Measurements from ENCODE around the gene B3GNT8. TPM values are rescaled to one million over a fixed set of nuclear protein-coding genes. Genes with fewer than 3 reads are reported as not detected.

Gene B3GNT8
- total and polyA plus RNA-seq, 4 donors = 3.2 to 7.4 (median 3.8) TPM

DNA sequence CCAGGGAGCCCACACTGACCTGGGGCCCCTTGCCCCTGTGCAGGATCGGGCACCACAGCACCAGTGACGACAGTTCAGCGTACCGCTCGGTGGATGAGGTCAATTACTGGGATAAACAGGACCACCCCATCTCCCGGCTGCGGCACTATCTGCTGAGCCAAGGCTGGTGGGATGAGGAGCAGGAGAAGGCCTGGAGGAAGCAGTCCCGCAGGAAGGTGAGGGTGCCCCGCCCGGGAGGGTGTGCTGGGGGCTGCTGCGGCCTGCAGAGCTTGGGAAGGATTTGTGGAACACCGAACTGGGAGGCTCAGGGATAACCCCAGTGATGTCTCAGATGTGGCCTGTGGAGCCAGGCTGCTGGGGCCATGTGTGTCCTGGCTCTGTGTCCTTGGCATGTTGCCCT, 4.2 kb downstream of the B3GNT8 start:
- intact Hi-C loops (cut with DNase I) = no loop called here
- no peak for ATAC-seq (ENCODE audit: low FRiP score)
- DNase-seq = no peak
- WGBS, 2 donors = 91 to 96% methylated on average over 12 of the region's 12 CpGs
- H3K36me3 ChIP-seq (ENCODE audit: control insufficient read depth in 1 of 2, insufficient read depth in 2 of 2, low read length in 1 of 2) = peaks cover 0 to 8% of the 10 kb centered on the region in 2 donors
- H3K27ac ChIP-seq (ENCODE audit: low read depth in 1 of 2, low read length in 2 of 2) = no peak overlapping the region
- no peaks in the 10 kb centered on the region for H3K4me1 ChIP-seq (ENCODE audit: control insufficient read depth in 1 of 2, insufficient read depth in 2 of 2, low read length in 2 of 2)
- no peaks in the 10 kb centered on the region for H3K27me3 ChIP-seq (ENCODE audit: control insufficient read depth in 1 of 2, insufficient read depth in 2 of 2, low read length in 1 of 2)
- H3K9me3 ChIP-seq (ENCODE audit: control insufficient read depth, low read length) = no peaks in the 10 kb centered on the region
- H3K4me3 ChIP-seq (ENCODE audit: low read length in 2 of 2) = no peak overlapping the region

DNA sequence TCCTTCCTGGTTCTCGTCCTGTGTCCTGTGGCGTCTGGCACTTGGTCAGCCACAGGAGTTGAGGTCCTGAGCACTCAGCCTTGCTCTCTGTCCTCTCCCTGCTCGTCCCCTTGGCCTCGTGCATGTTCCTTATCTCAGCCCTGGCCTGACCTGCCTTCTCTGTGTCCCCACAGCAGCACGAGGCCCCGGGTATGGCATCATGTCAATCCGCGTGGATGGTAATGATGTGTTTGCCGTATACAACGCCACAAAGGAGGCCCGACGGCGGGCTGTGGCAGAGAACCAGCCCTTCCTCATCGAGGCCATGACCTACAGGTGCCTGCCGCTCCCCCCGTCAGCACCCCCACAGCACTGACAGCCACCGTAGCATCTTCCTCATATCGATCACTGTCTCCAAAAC, 4.7 kb downstream of the B3GNT8 start:
- H3K27ac ChIP-seq (ENCODE audit: low read depth in 1 of 2, low read length in 2 of 2) = no peak overlapping the region
- H3K36me3 ChIP-seq (ENCODE audit: control insufficient read depth in 1 of 2, insufficient read depth in 2 of 2, low read length in 1 of 2) = peaks cover 0 to 8% of the 10 kb centered on the region in 2 donors
- DNase-seq = no peak
- WGBS, 2 donors = 88 to 91% methylated on average over 18 of the region's 18 CpGs
- H3K4me1 ChIP-seq (ENCODE audit: control insufficient read depth in 1 of 2, insufficient read depth in 2 of 2, low read length in 2 of 2) = no peaks in the 10 kb centered on the region
- intact Hi-C loops (cut with DNase I) = no loop called here
- no peaks in the 10 kb centered on the region for H3K27me3 ChIP-seq (ENCODE audit: control insufficient read depth in 1 of 2, insufficient read depth in 2 of 2, low read length in 1 of 2)
- H3K9me3 ChIP-seq (ENCODE audit: control insufficient read depth, low read length) = no peaks in the 10 kb centered on the region
- H3K4me3 ChIP-seq (ENCODE audit: low read length in 2 of 2) = no peak overlapping the region
- no peak for ATAC-seq (ENCODE audit: low FRiP score)

DNA sequence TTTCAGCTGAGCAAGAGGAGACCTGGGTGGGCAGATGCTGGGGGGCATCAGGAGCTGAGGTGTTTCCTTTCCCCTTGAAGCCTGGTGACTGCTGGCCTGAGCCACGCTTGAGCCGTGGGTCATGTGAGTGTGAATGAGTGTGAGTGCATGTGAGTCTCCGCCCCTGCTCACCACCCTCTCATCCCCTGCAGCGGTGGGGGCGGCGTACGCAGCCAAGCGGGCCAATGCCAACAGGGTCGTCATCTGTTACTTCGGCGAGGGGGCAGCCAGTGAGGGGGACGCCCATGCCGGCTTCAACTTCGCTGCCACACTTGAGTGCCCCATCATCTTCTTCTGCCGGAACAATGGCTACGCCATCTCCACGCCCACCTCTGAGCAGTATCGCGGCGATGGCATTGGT, 5.2 kb downstream of the B3GNT8 start:
- H3K36me3 ChIP-seq (ENCODE audit: control insufficient read depth in 1 of 2, insufficient read depth in 2 of 2, low read length in 1 of 2) = peaks cover 0 to 8% of the 10 kb centered on the region in 2 donors
- no peak overlapping the region for H3K27ac ChIP-seq (ENCODE audit: low read depth in 1 of 2, low read length in 2 of 2)
- intact Hi-C loops (cut with DNase I) = no loop called here

DNA sequence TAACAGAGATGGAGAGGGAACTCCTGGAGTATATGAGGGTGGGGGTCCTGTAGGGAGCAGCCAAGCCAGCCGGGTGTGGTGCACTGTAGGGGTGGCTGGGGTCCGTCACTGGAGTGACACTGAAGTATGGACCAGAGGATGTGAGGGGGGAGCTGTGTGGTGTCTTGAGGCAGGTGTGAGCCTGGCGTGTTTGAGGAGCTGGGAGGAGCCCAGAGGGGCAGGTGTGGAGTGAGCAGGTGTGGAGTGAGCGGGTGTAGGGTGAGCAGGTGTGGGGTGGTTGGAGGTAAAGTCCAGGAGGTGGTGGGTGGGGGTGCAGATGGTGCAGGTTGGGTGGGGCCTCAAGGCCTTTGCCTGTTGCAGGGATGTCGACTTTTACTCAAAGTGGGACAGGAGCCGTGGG, 5.9 kb downstream of the B3GNT8 start:
- DNase-seq (no peak), ATAC-seq (ENCODE audit: low FRiP score) (no peak)
- Histone ChIP-seq H3K27ac (ENCODE audit: low read depth in 1 of 2, low read length in 2 of 2) (no peak overlapping the region), H3K4me3 (ENCODE audit: low read length in 2 of 2) (no peak overlapping the region), H3K36me3 (ENCODE audit: control insufficient read depth in 1 of 2, insufficient read depth in 2 of 2, low read length in 1 of 2) (peaks cover 0 to 8% of the 10 kb centered on the region in 2 donors), H3K4me1 (ENCODE audit: control insufficient read depth in 1 of 2, insufficient read depth in 2 of 2, low read length in 2 of 2) (no peaks in the 10 kb centered on the region), H3K27me3 (ENCODE audit: control insufficient read depth in 1 of 2, insufficient read depth in 2 of 2, low read length in 1 of 2) (no peaks in the 10 kb centered on the region), H3K9me3 (ENCODE audit: control insufficient read depth, low read length) (no peaks in the 10 kb centered on the region)
- intact Hi-C loops (cut with DNase I) = no loop called here
- 85 to 86% methylated on average over 6 of the region's 6 CpGs for WGBS, 2 donors

More for the DNA sequence above, 5.2 kb downstream of the B3GNT8 start:
- Histone ChIP-seq H3K4me1 (ENCODE audit: control insufficient read depth in 1 of 2, insufficient read depth in 2 of 2, low read length in 2 of 2) (no peaks in the 10 kb centered on the region), H3K4me3 (ENCODE audit: low read length in 2 of 2) (no peak overlapping the region), H3K9me3 (ENCODE audit: control insufficient read depth, low read length) (no peaks in the 10 kb centered on the region), H3K27me3 (ENCODE audit: control insufficient read depth in 1 of 2, insufficient read depth in 2 of 2, low read length in 1 of 2) (no peaks in the 10 kb centered on the region)
- DNase-seq = no peak
- ATAC-seq (ENCODE audit: low FRiP score) = no peak
- WGBS, 2 donors = 93 to 94% methylated on average over 20 of the region's 20 CpGs

DNA sequence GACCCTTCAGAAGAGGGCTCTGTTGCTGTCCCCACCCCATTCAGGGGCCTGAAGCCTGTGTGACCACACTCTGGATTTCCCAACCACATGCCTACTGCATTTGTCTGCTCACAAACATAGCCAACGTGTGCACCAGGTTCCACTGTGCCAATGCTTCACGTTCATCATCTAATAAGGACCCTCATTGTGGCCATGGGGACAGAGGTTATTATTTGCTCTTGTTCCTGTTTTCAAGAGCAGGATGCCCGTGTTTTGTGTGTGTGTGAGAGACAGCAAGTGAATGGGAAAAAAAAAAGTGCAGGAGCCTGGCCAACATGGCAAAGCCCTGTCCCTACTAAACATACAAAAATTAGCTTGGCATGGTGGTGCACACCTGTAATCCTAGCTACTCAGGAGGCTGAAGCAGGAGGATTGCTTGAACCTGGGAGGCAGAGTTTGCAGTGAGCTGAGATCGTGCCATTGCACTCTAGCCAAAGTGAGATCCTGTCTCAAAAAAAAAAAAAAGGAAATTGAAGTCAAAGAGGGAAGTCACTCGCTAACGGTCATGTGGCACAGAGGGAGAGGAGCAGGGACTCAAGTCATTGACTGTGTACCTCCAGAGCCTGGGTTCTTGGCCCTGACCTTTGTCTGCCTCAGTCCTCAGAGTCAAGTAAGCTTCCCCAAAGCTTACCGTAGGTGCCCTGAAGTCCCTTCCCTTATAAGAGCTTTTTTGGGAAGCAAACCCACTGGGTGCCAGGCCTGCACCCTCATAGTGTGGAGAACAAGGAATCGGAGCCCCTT, 6.9 kb downstream of the B3GNT8 start:
- no peaks in the 10 kb centered on the region for H3K27me3 ChIP-seq (ENCODE audit: control insufficient read depth in 1 of 2, insufficient read depth in 2 of 2, low read length in 1 of 2)
- intact Hi-C loops (cut with DNase I) = no loop called here
- no peak for DNase-seq
- H3K4me1 ChIP-seq (ENCODE audit: control insufficient read depth in 1 of 2, insufficient read depth in 2 of 2, low read length in 2 of 2) = no peaks in the 10 kb centered on the region
- H3K9me3 ChIP-seq (ENCODE audit: control insufficient read depth, low read length) = no peaks in the 10 kb centered on the region
- whole genome bisulfite sequencing, 2 donors = 79 to 83% methylated on average over 8 of the region's 8 CpGs
- no peak overlapping the region for H3K4me3 ChIP-seq (ENCODE audit: low read length in 2 of 2)
- no peak for ATAC-seq (ENCODE audit: low FRiP score)
- H3K27ac ChIP-seq (ENCODE audit: low read depth in 1 of 2, low read length in 2 of 2) = no peak overlapping the region
- peaks cover 0 to 10% of the 10 kb centered on the region in 2 donors for H3K36me3 ChIP-seq (ENCODE audit: control insufficient read depth in 1 of 2, insufficient read depth in 2 of 2, low read length in 1 of 2)

DNA sequence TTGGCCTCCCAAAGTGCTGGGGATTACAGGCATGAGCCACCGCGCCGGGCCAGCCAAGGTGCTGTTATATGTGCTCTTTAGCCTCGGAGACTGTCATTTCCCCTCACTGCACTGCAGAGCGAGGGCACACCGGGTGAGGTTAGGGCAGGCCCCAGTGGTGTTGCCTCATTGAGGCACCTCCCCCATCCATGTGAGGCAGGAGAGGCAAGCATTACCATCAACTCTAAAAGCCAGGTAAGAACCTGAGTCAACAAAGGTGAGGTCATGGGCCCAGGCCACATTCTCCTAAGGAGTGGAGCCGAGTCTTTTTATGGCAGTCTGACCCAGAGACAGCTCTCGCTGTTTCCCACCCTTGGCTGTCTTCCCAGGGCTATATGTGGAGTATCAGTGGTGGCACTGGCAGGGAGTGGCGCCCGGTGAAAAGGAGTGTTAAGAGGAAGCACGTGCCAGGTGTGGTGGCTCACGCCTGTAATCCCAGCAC, 10.9 kb downstream of the B3GNT8 start:
- Histone ChIP-seq H3K27me3 (ENCODE audit: control insufficient read depth in 1 of 2, insufficient read depth in 2 of 2, low read length in 1 of 2) (no peaks in the 10 kb centered on the region), H3K4me3 (ENCODE audit: low read length in 2 of 2) (no peak overlapping the region), H3K9me3 (ENCODE audit: control insufficient read depth, low read length) (no peaks in the 10 kb centered on the region), H3K4me1 (ENCODE audit: control insufficient read depth in 1 of 2, insufficient read depth in 2 of 2, low read length in 2 of 2) (no peaks in the 10 kb centered on the region), H3K27ac (ENCODE audit: low read depth in 1 of 2, low read length in 2 of 2) (no peak overlapping the region), H3K36me3 (ENCODE audit: control insufficient read depth in 1 of 2, insufficient read depth in 2 of 2, low read length in 1 of 2) (peaks cover 0 to 8% of the 10 kb centered on the region in 2 donors)
- 94% methylated on average over 12 of the region's 12 CpGs for WGBS, 2 donors
- intact Hi-C loops (cut with DNase I) = no loop called here
- DNase-seq (no peak), ATAC-seq (ENCODE audit: low FRiP score) (no peak)

DNA sequence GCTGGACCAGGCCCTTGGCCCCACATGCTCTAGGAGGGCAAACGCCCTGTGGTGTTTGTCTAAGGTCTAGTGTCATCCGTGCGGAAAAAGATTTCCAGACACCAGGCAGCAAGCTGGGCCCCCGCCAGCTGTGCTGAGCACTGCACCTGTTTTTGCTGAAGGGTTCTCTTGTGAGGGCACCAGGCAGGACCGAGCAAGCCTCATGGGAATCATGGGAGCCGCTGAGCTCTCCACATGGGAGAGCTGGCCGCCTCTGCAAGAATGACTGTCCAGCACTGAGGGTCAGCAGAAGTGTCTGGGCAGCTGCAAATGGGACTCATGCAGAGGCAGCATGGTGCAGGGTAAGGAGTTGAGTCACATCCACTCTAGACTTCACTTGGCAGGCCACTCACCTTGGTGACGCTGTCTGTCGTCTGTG, 12.0 kb downstream of the B3GNT8 start:
- intact Hi-C loops (cut with DNase I) = no loop called here
- ATAC-seq (ENCODE audit: low FRiP score) (no peak), DNase-seq (no peak)
- WGBS, 2 donors = 87 to 90% methylated on average over 9 of the region's 9 CpGs
- Histone ChIP-seq H3K4me3 (ENCODE audit: low read length in 2 of 2) (no peak overlapping the region), H3K36me3 (ENCODE audit: control insufficient read depth in 1 of 2, insufficient read depth in 2 of 2, low read length in 1 of 2) (peaks cover 0 to 8% of the 10 kb centered on the region in 2 donors), H3K4me1 (ENCODE audit: control insufficient read depth in 1 of 2, insufficient read depth in 2 of 2, low read length in 2 of 2) (no peaks in the 10 kb centered on the region), H3K9me3 (ENCODE audit: control insufficient read depth, low read length) (no peaks in the 10 kb centered on the region), H3K27ac (ENCODE audit: low read depth in 1 of 2, low read length in 2 of 2) (no peak overlapping the region), H3K27me3 (ENCODE audit: control insufficient read depth in 1 of 2, insufficient read depth in 2 of 2, low read length in 1 of 2) (no peaks in the 10 kb centered on the region)

DNA sequence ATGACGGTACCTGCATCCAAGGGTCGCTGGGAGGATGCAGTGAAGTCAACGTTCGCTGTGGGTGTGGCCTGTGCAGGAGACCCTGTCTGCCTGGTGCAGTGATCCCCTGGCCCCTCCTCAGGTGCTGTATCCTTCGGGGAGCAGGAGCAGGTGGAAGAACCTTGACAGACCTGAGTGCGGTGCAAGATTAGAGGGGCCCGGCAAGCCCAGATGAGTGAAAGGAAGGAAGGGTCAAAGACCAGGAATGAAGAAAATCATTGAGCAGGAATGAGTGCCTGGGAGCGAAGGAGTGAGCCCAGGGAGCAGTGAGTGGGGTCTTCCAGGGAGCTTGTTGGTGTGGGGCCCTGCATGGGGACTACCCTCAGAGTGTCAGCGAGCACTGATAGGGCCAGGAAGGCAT, 12.7 kb downstream of the B3GNT8 start:
- Histone ChIP-seq H3K9me3 (ENCODE audit: control insufficient read depth, low read length) (no peaks in the 10 kb centered on the region), H3K4me3 (ENCODE audit: low read length in 2 of 2) (no peak overlapping the region), H3K36me3 (ENCODE audit: control insufficient read depth in 1 of 2, insufficient read depth in 2 of 2, low read length in 1 of 2) (peaks cover 0 to 6% of the 10 kb centered on the region in 2 donors), H3K4me1 (ENCODE audit: control insufficient read depth in 1 of 2, insufficient read depth in 2 of 2, low read length in 2 of 2) (peaks cover 0 to under 1% of the 10 kb centered on the region in 2 donors), H3K27ac (ENCODE audit: low read depth in 1 of 2, low read length in 2 of 2) (no peak overlapping the region), H3K27me3 (ENCODE audit: control insufficient read depth in 1 of 2, insufficient read depth in 2 of 2, low read length in 1 of 2) (no peaks in the 10 kb centered on the region)
- 87 to 88% methylated on average over 9 of the region's 9 CpGs for WGBS, 2 donors
- DNase-seq (no peak), ATAC-seq (ENCODE audit: low FRiP score) (no peak)
- intact Hi-C loops (cut with DNase I) = no loop called here

DNA sequence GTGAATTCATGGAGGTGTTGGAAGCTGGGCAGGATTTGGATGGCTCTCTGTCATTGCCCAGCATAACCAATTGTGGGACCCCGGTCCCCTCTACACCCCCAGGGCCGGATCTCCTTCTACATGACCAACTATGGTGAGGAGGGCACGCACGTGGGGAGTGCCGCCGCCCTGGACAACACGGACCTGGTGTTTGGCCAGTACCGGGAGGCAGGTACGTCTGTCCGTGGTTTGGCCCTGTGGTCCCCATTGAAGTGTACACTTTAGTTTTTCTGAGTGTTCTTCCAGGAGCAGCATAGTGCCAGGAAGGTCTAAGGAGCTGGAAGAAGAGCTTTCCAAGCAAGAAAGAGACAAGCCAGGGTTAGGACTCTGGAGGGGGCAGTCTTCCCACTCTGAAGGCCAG, 13.2 kb downstream of the B3GNT8 start:
- ATAC-seq (ENCODE audit: low FRiP score) = no peak
- no peak overlapping the region for H3K4me3 ChIP-seq (ENCODE audit: low read length in 2 of 2)
- no peak overlapping the region for H3K27ac ChIP-seq (ENCODE audit: low read depth in 1 of 2, low read length in 2 of 2)
- H3K36me3 ChIP-seq (ENCODE audit: control insufficient read depth in 1 of 2, insufficient read depth in 2 of 2, low read length in 1 of 2) = peaks cover 0 to 3% of the 10 kb centered on the region in 2 donors
- no peaks in the 10 kb centered on the region for H3K27me3 ChIP-seq (ENCODE audit: control insufficient read depth in 1 of 2, insufficient read depth in 2 of 2, low read length in 1 of 2)
- intact Hi-C loops (cut with DNase I) = no loop called here
- 88 to 90% methylated on average over 10 of the region's 10 CpGs for whole genome bisulfite sequencing, 2 donors
- DNase-seq = no peak
- H3K4me1 ChIP-seq (ENCODE audit: control insufficient read depth in 1 of 2, insufficient read depth in 2 of 2, low read length in 2 of 2) = peaks cover 0 to 6% of the 10 kb centered on the region in 2 donors
- no peaks in the 10 kb centered on the region for H3K9me3 ChIP-seq (ENCODE audit: control insufficient read depth, low read length)
